D721Med (cell line): Measurements from ENCODE around the gene DCAF12.

Source experiments
- DNase-seq: peaks from one replicate; pipeline ENCODE4 v3.0.0; 2011; ENCODE audit warnings: low spot score; ENCODE audit not compliant: insufficient read length
- FAIRE-seq: peaks from 2 replicates; lab custom pipeline; 2011; peaks lifted over from hg19 to GRCh38; lab: Jason Lieb, UNC
- TF ChIP-seq, protein P1 (sequence below): IDR thresholded peaks from 2 replicates; pipeline ENCODE4 v1.5.1; 2012; ENCODE audit warnings: mild to moderate bottlenecking, control low read depth; ENCODE audit not compliant: insufficient read depth; ENCODE audit errors: missing control alignments

Gene DCAF12

DNA sequence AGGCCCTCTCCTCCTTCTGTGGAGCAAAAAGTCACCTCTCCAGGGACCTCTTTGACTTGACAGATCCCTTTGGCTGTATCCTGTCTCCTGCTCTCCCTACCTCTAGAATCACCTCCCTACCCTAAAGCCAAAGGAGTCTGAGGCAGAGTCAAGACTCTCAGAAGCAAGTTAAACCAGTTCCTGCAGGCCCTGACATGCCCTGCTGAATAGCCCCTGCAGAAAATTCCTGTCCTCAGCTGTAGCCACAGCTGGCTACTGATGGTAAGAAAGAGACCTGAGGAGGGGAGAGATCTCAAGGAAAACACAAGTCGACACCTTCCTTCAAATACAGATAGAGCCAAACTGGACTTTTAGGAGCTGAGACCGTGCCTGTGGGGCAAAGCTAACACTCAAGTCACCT lies 54.1 kb downstream of the DCAF12 start:
- DNase-seq (no peak), FAIRE-seq (no peak)
- TF ChIP-seq, protein P1, sequence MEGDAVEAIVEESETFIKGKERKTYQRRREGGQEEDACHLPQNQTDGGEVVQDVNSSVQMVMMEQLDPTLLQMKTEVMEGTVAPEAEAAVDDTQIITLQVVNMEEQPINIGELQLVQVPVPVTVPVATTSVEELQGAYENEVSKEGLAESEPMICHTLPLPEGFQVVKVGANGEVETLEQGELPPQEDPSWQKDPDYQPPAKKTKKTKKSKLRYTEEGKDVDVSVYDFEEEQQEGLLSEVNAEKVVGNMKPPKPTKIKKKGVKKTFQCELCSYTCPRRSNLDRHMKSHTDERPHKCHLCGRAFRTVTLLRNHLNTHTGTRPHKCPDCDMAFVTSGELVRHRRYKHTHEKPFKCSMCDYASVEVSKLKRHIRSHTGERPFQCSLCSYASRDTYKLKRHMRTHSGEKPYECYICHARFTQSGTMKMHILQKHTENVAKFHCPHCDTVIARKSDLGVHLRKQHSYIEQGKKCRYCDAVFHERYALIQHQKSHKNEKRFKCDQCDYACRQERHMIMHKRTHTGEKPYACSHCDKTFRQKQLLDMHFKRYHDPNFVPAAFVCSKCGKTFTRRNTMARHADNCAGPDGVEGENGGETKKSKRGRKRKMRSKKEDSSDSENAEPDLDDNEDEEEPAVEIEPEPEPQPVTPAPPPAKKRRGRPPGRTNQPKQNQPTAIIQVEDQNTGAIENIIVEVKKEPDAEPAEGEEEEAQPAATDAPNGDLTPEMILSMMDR: no peak

DNA sequence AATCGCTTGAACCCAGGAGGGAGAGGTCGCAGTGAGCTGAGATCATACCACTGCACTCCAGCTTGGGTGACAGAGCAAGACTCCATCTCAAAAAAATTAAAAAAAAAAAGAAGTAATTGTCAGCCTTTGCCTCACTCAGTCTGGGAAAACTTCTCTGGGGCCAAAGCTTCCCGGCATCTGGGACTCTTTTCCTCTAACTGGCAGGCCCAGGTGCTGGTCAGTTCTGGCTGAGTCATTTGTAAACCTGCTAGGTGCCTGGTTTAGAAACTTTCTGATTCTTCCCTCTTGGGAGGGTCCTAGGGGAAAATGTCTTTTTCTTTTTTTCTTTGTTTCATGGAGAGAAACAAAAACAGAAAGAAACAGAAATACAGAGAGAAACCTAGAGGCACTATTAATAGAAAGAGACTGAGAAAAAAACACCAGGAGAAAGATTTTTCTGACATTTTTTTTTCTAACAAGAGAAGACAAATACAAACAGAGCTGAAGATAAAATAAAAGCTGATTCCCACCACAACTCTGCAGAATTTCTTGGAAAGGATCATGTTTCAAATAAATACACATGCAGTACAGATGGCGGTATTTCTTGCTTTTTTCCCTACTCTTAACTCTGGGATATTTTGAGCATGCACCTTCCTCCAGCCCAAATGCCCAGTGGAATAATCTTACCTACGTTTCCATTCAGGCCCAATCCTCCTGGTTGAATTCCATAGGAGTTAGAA lies 55.7 kb downstream of the DCAF12 start:
- FAIRE-seq (no peak), DNase-seq (no peak)
- TF ChIP-seq, protein P1: no peak

DNA sequence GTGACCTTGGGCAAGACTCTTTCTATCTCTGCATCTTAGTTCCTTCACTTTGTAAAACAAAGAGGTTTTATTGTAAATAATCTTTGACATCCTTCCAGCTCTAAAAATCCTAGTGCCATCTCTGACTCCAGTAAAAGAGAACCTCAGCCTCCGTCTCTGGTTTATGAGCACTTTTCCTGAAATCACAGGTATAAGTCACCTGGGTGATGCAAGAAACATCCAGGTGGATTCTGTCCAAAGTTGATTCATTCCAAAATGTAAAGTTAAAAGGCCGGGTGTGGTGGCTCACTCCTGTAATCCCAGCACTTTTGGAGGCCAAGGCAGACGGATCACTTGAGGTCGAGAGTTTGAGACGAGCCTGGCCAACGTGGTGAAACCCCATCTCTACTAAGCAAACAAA lies 56.7 kb downstream of the DCAF12 start:
- FAIRE-seq (no peak), DNase-seq (no peak)
- TF ChIP-seq, protein P1: no peak

DNA sequence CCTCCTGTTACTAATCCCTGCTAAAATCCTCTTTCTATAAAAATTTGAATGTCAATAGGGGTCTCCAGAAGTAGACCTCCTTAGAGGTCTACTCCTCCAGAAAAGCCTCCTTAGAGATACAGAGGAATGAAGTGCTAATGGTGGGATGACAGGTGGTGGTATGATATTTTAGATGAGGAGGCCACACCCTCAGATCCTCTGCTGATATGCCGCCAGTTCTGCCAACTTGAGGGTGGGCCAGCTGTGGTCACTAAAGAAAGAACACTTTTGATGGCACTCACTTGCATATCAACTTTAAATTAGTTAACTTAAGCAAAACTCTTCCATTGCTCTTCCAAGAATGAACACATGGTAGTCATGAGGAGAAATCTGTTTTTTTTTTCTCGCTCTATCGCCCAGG lies 61.0 kb downstream of the DCAF12 start:
- DNase-seq: no peak
- FAIRE-seq: no peak
- TF ChIP-seq, protein P1: no peak

DNA sequence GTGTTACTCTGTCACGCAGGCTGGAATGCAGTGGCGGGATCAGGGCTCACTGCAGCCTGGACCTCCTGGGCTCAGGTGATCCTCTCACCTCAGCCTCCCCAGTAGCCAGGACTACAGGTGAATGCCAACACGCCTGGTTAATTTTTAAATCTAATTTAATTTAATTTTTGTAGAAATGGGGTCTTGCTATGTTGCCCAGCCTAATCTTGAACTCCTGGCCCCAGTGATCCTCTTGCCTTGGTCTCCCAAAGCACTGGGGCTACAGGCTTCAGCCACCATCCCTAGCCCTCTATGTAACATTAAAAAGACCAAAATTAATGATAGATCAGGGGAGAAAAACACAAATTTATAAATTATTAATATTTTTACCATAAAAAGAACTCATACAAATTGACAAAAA lies 66.5 kb downstream of the DCAF12 start:
- DNase-seq: no peak
- FAIRE-seq: no peak
- TF ChIP-seq, protein P1: no peak

DNA sequence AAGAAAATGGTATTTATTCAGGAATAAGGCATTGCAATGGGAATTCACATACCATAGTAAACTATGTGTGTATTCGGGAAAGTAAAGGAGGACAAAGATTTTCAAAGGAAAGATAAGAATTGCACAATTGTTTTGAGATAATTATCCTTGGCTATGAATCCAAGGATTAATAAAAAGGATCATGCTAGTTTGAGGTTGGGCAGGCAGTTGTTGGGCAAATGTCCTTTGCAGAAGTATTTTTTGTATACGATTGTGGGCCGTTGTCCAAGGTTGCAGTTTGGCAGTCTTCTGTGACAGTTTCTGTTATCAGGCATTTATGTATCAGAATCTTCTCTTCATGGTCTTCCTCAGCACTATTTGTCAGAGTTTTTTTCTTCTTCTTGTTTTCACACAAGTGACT lies 67.2 kb downstream of the DCAF12 start:
- no peak for DNase-seq
- TF ChIP-seq, protein P1: no peak
- FAIRE-seq: no peak

DNA sequence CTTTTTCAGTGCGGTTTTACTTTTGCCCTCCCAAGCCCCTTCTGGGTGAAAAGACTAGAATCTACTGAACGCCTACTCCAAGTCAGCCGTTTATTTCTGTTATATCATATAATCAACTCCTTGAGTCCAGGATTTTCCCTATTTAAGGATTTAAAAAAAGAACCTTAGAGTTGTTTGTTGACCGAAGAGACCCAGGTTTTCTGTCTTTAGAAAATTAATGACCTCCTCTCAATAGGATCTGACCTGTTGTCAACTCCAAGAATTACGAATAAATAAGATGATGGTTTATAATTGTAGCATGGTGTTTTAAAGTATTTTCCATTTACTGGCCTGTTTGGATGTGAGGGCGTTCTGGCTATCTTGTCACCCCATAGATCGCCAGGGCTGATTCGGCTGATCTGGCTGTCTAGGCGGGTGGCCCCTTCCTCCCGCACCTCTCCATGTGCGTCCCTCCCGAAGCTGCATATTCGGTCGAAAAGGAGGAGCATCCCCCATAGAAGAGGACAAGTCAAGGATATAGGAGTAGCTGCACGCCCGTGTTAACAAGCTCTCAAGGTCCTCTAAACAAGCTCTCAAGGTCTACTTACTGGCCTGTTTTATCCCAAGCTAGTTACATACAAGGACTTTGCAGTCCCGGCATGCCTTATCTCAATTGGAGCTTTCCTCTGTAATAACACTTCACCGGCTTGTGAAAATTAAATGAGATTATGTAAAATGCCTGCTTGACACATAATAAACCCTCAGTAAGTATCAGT lies 76.7 kb downstream of the DCAF12 start:
- no peak for DNase-seq
- TF ChIP-seq, protein P1: no peak
- FAIRE-seq: no peak
